Left renal pelvis (tissue), 4 donors: Measurements from ENCODE around the gene BIK. TPM values are rescaled to one million over a fixed set of nuclear protein-coding genes. Genes with fewer than 3 reads are reported as not detected.

Source experiments
- DNase-seq, 4 donors: peaks; one replicate each; pipeline ENCODE4 v3.0.0-alpha.2; 2013; ENCODE audit warnings: low read depth in 4 of 4, low spot score in 3 of 4
- polyA plus RNA-seq, 4 donors: library from polyadenylated mRNA; unstranded; fragments of 120-200 nt; gene quantifications; one replicate each; pipeline ENCODE4 v1.2.1, GENCODE V29; 2013; ENCODE audit not compliant: insufficient read length in 4 of 4

Gene BIK
- 1 to 10 TPM in 2 of 4 donors, under 1 TPM in 2; 0.42 to 1.4 (median 0.95) TPM for polyA plus RNA-seq

GRCh38 chr22:43110444-43110926 is at the start of gene BIK:
Gene BIK, plus strand, starts transcription at chr22:43110750. Its CDS starts 13,273 bp downstream, at chr22:43124023.
- DNase-seq, result no peak

- DNase-seq, result no peak
These were observed 44.4 kb upstream of the BIK start for GRCh38 chr22:43066134-43066533.

GRCh38 chr22:43066844-43067385 is 43.6 kb upstream of the BIK start:
- no peak for DNase-seq

- DNase-seq, result no peak
These were observed 33.3 kb upstream of the BIK start for GRCh38 chr22:43077121-43077877.

GRCh38 chr22:43078522-43078921 is 32.0 kb upstream of the BIK start:
- no peak for DNase-seq

- no peak for DNase-seq
These were observed 30.8 kb upstream of the BIK start for GRCh38 chr22:43079742-43080141.

GRCh38 chr22:43080616-43081015 is 29.9 kb upstream of the BIK start:
- no peak for DNase-seq

GRCh38 chr22:43081968-43082367 is 28.6 kb upstream of the BIK start:
- no peak for DNase-seq

GRCh38 chr22:43085658-43086606 is 24.6 kb upstream of the BIK start:
- no peak for DNase-seq

- DNase-seq, result no peak
These were observed 21.9 kb upstream of the BIK start for GRCh38 chr22:43088627-43088983.

GRCh38 chr22:43088984-43089717 is 21.4 kb upstream of the BIK start, which contains the start of gene TTLL1:
Gene TTLL1, minus strand, starts transcription at chr22:43089391. Its CDS starts 13,805 bp downstream, at chr22:43075586.
- peak in 3 of 4 donors; percentile 55 to 71 (median 56) for DNase-seq

GRCh38 chr22:43090130-43090789 is 20.3 kb upstream of the BIK start:
- DNase-seq, result no peak

GRCh38 chr22:43092085-43092484 is 18.5 kb upstream of the BIK start:
- DNase-seq, result no peak

- DNase-seq, result no peak
These were observed 16.5 kb upstream of the BIK start for GRCh38 chr22:43094085-43094484.

- no peak for DNase-seq
These were observed 16.0 kb upstream of the BIK start for GRCh38 chr22:43094551-43094950.

- DNase-seq, result no peak
These were observed 14.1 kb upstream of the BIK start for GRCh38 chr22:43096420-43096819.

- no peak for DNase-seq
These were observed 12.2 kb upstream of the BIK start for GRCh38 chr22:43098356-43098755.

- no peak for DNase-seq
These were observed 11.5 kb upstream of the BIK start for GRCh38 chr22:43099095-43099494.

- no peak for DNase-seq
These were observed 10.3 kb upstream of the BIK start for GRCh38 chr22:43100225-43100624.

- DNase-seq, result no peak
These were observed 9.2 kb upstream of the BIK start for GRCh38 chr22:43101306-43101705.
